ENCODE measurements around the gene ABCC9. TPM values are rescaled to one million over a fixed set of nuclear protein-coding genes. Genes with fewer than 3 reads are reported as not detected.
"Not testable (repeated sequence)": the region's sequence is repeated elsewhere in the genome, so short reads cannot be mapped to it uniquely, and the experiment has no call there.

ABCC9 gene
- total RNA-seq, 1 donor from 2014 or later = not detected

- H3K4me3 Mint-ChIP-seq; H3K9me3 Mint-ChIP-seq; H3K27ac Mint-ChIP-seq; DNase-seq (ENCODE audit: low spot score); H3K36me3 Mint-ChIP-seq (ENCODE audit: low read depth); H3K27me3 Mint-ChIP-seq (ENCODE audit: insufficient read depth); H3K4me1 Mint-ChIP-seq (ENCODE audit: low read depth); intact Hi-C loops (cut with micrococcal nuclease): not testable (repeated sequence)
Measured at GRCh38 chr12:21794807-21795595, 146.2 kb downstream of the ABCC9 start.

- H3K36me3 Mint-ChIP-seq (ENCODE audit: low read depth); H3K27me3 Mint-ChIP-seq (ENCODE audit: insufficient read depth); H3K4me3 Mint-ChIP-seq; H3K9me3 Mint-ChIP-seq; H3K4me1 Mint-ChIP-seq (ENCODE audit: low read depth); intact Hi-C loops (cut with micrococcal nuclease); H3K27ac Mint-ChIP-seq; DNase-seq (ENCODE audit: low spot score): not testable (repeated sequence)
Measured at GRCh38 chr12:21789687-21790086, 151.5 kb downstream of the ABCC9 start.

- H3K27ac Mint-ChIP-seq = no peak overlapping the region
- no peaks in the 10 kb centered on the region for H3K9me3 Mint-ChIP-seq
- peaks cover 2% of the 10 kb centered on the region for H3K27me3 Mint-ChIP-seq (ENCODE audit: insufficient read depth)
- no peak for DNase-seq (ENCODE audit: low spot score)
- H3K4me1 Mint-ChIP-seq (ENCODE audit: low read depth) = no peaks in the 10 kb centered on the region
- intact Hi-C loops (cut with micrococcal nuclease) = no loop called here
- no peaks in the 10 kb centered on the region for H3K36me3 Mint-ChIP-seq (ENCODE audit: low read depth)
- no peak overlapping the region for H3K4me3 Mint-ChIP-seq
Measured at GRCh38 chr12:21788089-21788983, 152.9 kb downstream of the ABCC9 start.

GRCh38 chr12:21786041-21786531, 155.1 kb downstream of the ABCC9 start:
- H3K36me3 Mint-ChIP-seq (ENCODE audit: low read depth) = no peaks in the 10 kb centered on the region
- no peak for DNase-seq (ENCODE audit: low spot score)
- no peaks in the 10 kb centered on the region for H3K9me3 Mint-ChIP-seq
- H3K27me3 Mint-ChIP-seq (ENCODE audit: insufficient read depth) = peaks cover under 1% of the 10 kb centered on the region
- intact Hi-C loops (cut with micrococcal nuclease) = no loop called here
- H3K4me3 Mint-ChIP-seq = no peak overlapping the region
- H3K27ac Mint-ChIP-seq = no peak overlapping the region
- H3K4me1 Mint-ChIP-seq (ENCODE audit: low read depth) = no peaks in the 10 kb centered on the region

- DNase-seq (ENCODE audit: low spot score); H3K27ac Mint-ChIP-seq; H3K27me3 Mint-ChIP-seq (ENCODE audit: insufficient read depth); H3K36me3 Mint-ChIP-seq (ENCODE audit: low read depth); H3K9me3 Mint-ChIP-seq; H3K4me1 Mint-ChIP-seq (ENCODE audit: low read depth); H3K4me3 Mint-ChIP-seq; intact Hi-C loops (cut with micrococcal nuclease): not testable (repeated sequence)
Measured at GRCh38 chr12:21782723-21783122, 158.5 kb downstream of the ABCC9 start.

- H3K36me3 Mint-ChIP-seq (ENCODE audit: low read depth) = no peaks in the 10 kb centered on the region
- H3K4me1 Mint-ChIP-seq (ENCODE audit: low read depth) = no peaks in the 10 kb centered on the region
- intact Hi-C loops (cut with micrococcal nuclease) = no loop called here
- DNase-seq (ENCODE audit: low spot score) = no peak
- H3K9me3 Mint-ChIP-seq = no peaks in the 10 kb centered on the region
- H3K27me3 Mint-ChIP-seq (ENCODE audit: insufficient read depth) = peaks cover 12% of the 10 kb centered on the region
- no peak overlapping the region for H3K4me3 Mint-ChIP-seq
- no peak overlapping the region for H3K27ac Mint-ChIP-seq
Measured at GRCh38 chr12:21780786-21781185, 160.4 kb downstream of the ABCC9 start.

GRCh38 chr12:21776175-21776574, 165.1 kb downstream of the ABCC9 start:
- intact Hi-C loops (cut with micrococcal nuclease) = loop anchor here (5.0 to 10.0 kb wide), 2 partner anchors 166 to 559 kb away; partner anchors contain the start of genes ABCC9 and ST8SIA1
- peaks cover 35% of the 10 kb centered on the region for H3K27me3 Mint-ChIP-seq (ENCODE audit: insufficient read depth)
- H3K27ac Mint-ChIP-seq = no peak overlapping the region

GRCh38 chr12:21775133-21775820, 165.9 kb downstream of the ABCC9 start:
- H3K9me3 Mint-ChIP-seq = no peaks in the 10 kb centered on the region
- no peak overlapping the region for H3K4me3 Mint-ChIP-seq
- no peak overlapping the region for H3K27ac Mint-ChIP-seq
- no peaks in the 10 kb centered on the region for H3K4me1 Mint-ChIP-seq (ENCODE audit: low read depth)
- no peak for DNase-seq (ENCODE audit: low spot score)
- H3K27me3 Mint-ChIP-seq (ENCODE audit: insufficient read depth) = peaks cover 40% of the 10 kb centered on the region
- intact Hi-C loops (cut with micrococcal nuclease) = loop anchor here (5.0 to 10.0 kb wide), 2 partner anchors 167 to 560 kb away; partner anchors contain the start of genes ABCC9 and ST8SIA1
- no peaks in the 10 kb centered on the region for H3K36me3 Mint-ChIP-seq (ENCODE audit: low read depth)

More at GRCh38 chr12:21776175-21776574, 165.1 kb downstream of the ABCC9 start:
- H3K4me3 Mint-ChIP-seq = no peak overlapping the region
- H3K9me3 Mint-ChIP-seq = no peaks in the 10 kb centered on the region
- no peaks in the 10 kb centered on the region for H3K36me3 Mint-ChIP-seq (ENCODE audit: low read depth)
- H3K4me1 Mint-ChIP-seq (ENCODE audit: low read depth) = no peaks in the 10 kb centered on the region
- no peak for DNase-seq (ENCODE audit: low spot score)

GRCh38 chr12:21774358-21775132, 166.7 kb downstream of the ABCC9 start, which contains the start of gene KCNJ8:
KCNJ8 (minus strand) TSS chr12:21774706; CDS start chr12:21773616, 1,090 bp downstream.
- Mint-ChIP-seq H3K27ac (no peak within 1 kb of the TSS), H3K27me3 (ENCODE audit: insufficient read depth) (peaks cover 40% of the 10 kb centered on the region), H3K4me1 (ENCODE audit: low read depth) (no peaks in the 10 kb centered on the region), H3K4me3 (no peak within 1 kb of the TSS), H3K36me3 (ENCODE audit: low read depth) (no peaks in the 10 kb centered on the region), H3K9me3 (no peaks in the 10 kb centered on the region)
- intact Hi-C loops (cut with micrococcal nuclease) = loop anchor here (5.0 to 10.0 kb wide), 2 partner anchors 168 to 560 kb away; partner anchors contain the start of genes ABCC9 and ST8SIA1
- DNase-seq (ENCODE audit: low spot score) = no peak

- DNase-seq (ENCODE audit: low spot score) = no peak
- H3K27me3 Mint-ChIP-seq (ENCODE audit: insufficient read depth) = peaks cover 40% of the 10 kb centered on the region
- no peak overlapping the region for H3K27ac Mint-ChIP-seq
- no peaks in the 10 kb centered on the region for H3K9me3 Mint-ChIP-seq
- no peak overlapping the region for H3K4me3 Mint-ChIP-seq
- no peaks in the 10 kb centered on the region for H3K36me3 Mint-ChIP-seq (ENCODE audit: low read depth)
- H3K4me1 Mint-ChIP-seq (ENCODE audit: low read depth) = no peaks in the 10 kb centered on the region
- intact Hi-C loops (cut with micrococcal nuclease) = loop anchor here (10.0 kb wide), 1 partner anchor 561 kb away; the partner anchor contains the start of gene ST8SIA1
Measured at GRCh38 chr12:21773806-21774205, 167.4 kb downstream of the ABCC9 start.

GRCh38 chr12:21773263-21773741, 167.9 kb downstream of the ABCC9 start:
- H3K4me1 Mint-ChIP-seq (ENCODE audit: low read depth) = no peaks in the 10 kb centered on the region
- H3K4me3 Mint-ChIP-seq = no peak overlapping the region
- no peak overlapping the region for H3K27ac Mint-ChIP-seq
- no peaks in the 10 kb centered on the region for H3K36me3 Mint-ChIP-seq (ENCODE audit: low read depth)
- DNase-seq (ENCODE audit: low spot score) = no peak
- intact Hi-C loops (cut with micrococcal nuclease) = loop anchor here (10.0 kb wide), 1 partner anchor 561 kb away; the partner anchor contains the start of gene ST8SIA1
- no peaks in the 10 kb centered on the region for H3K9me3 Mint-ChIP-seq
- H3K27me3 Mint-ChIP-seq (ENCODE audit: insufficient read depth) = peaks cover 40% of the 10 kb centered on the region

Measured in activated T-helper 1 cell treated with anti-CD3 and anti-CD28 coated beads, Interleukin-12 subunit alpha, Interleukin-12 subunit beta, Interleukin-2, Interleukin-4 antibody, amounts not matched to agents 30 ng/mL and 10 ng/mL and 1 ng/mL, durations not matched to agents 14 hours and 24 hours and 36 hours (primary cell).